ENCODE data around the gene PTCSC3. TPM values are rescaled to one million over a fixed set of nuclear protein-coding genes. Genes with fewer than 3 reads are reported as not detected.

The PTCSC3 gene
- total RNA-seq = not detected

DNA sequence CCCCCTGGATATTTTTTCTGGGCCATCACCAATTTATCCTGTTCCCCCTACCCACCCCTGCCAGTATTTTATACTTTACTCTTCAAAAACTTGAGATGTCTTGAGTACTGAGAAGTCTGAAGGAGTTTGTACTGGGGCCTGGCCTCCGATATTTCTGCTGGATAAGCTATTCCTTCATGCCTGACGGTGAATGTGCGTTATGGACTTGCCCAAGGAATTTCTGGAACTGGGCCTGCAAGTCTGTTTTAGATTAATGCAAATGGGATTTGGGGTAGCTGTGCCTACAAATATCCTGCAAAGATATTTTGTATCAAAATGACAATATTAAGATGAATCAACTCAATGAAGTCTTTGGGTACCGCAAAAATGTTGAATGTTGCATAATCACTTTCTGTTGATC lies at the start of gene PTCSC3:
Gene PTCSC3, minus strand, starts transcription at position 199 of the 400 bp plus-strand sequence.
- H3K9me3 ChIP-seq = no peaks in the 10 kb centered on the region
- H3K4me3 ChIP-seq = no peak within 1 kb of the TSS
- no peaks in the 10 kb centered on the region for H3K4me1 ChIP-seq
- WGBS = 59% methylated on average over 4 of the region's 4 CpGs
- no peaks in the 10 kb centered on the region for H3K36me3 ChIP-seq
- no peak within 1 kb of the TSS for H3K27ac ChIP-seq
- TF ChIP-seq POLR2AphosphoS5 (IDR thresholded peaks at IDR 0.05) (no peak), EP300 (IDR thresholded peaks at IDR 0.05) (no peak), POLR2A (IDR thresholded peaks at IDR 0.05) (no peak)
- TF ChIP-seq, protein P1, sequence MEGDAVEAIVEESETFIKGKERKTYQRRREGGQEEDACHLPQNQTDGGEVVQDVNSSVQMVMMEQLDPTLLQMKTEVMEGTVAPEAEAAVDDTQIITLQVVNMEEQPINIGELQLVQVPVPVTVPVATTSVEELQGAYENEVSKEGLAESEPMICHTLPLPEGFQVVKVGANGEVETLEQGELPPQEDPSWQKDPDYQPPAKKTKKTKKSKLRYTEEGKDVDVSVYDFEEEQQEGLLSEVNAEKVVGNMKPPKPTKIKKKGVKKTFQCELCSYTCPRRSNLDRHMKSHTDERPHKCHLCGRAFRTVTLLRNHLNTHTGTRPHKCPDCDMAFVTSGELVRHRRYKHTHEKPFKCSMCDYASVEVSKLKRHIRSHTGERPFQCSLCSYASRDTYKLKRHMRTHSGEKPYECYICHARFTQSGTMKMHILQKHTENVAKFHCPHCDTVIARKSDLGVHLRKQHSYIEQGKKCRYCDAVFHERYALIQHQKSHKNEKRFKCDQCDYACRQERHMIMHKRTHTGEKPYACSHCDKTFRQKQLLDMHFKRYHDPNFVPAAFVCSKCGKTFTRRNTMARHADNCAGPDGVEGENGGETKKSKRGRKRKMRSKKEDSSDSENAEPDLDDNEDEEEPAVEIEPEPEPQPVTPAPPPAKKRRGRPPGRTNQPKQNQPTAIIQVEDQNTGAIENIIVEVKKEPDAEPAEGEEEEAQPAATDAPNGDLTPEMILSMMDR (IDR thresholded peaks at IDR 0.05) = no peak
- no peak for DNase-seq (ENCODE audit: low spot score in 2 of 2)
- H3K27me3 ChIP-seq = no peaks in the 10 kb centered on the region

DNA sequence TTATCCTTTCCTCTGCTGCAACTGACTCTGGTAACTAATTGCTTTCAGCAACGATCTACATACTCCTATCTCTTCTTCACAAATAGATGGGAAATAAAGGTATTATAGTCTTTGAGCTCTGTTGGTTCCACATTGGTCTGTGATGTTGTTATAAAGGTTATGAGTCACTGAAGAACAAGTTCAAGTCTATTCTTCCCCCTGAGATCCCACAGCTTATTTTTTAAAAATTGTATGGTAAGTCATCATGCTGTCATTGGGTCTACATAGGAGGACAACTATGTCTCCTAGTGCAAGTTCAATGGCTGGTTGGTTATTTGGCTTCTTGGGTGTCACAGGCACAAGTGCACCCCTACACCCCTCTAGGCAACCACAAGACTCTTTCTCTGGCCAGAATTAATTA lies 49.6 kb upstream of the PTCSC3 start:
- 71% methylated on average over 1 of the region's 1 CpG for WGBS
- H3K27me3 ChIP-seq = no peaks in the 10 kb centered on the region
- no peaks in the 10 kb centered on the region for H3K36me3 ChIP-seq
- TF ChIP-seq POLR2AphosphoS5 (IDR thresholded peaks at IDR 0.05) (no peak), POLR2A (IDR thresholded peaks at IDR 0.05) (no peak), EP300 (IDR thresholded peaks at IDR 0.05) (no peak)
- TF ChIP-seq, protein P1 (IDR thresholded peaks at IDR 0.05) = no peak
- H3K4me1 ChIP-seq = no peaks in the 10 kb centered on the region
- no peak for DNase-seq (ENCODE audit: low spot score in 2 of 2)
- H3K9me3 ChIP-seq = no peaks in the 10 kb centered on the region
- H3K27ac ChIP-seq = no peak overlapping the region
- H3K4me3 ChIP-seq = no peak overlapping the region

DNA sequence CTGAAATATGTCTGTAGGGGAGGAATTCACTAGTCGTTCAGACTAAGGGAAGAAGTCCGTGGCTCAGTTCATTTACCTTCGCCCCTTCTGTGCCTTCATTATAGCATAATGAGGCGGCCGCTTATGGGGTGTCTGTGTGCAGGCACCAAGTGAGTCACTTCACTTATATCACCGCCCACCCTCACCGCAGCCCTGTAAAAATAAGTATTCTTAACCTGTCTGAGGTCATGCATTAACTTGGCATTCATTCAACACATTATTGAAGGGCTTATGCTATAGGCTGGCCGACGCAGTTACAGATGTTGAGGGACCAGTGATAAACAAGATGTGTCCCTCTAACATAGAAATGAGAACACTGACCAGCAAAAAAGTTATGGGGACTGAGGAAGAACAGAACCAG lies 47.7 kb upstream of the PTCSC3 start:
- WGBS = 86% methylated on average over 9 of the region's 9 CpGs

DNA sequence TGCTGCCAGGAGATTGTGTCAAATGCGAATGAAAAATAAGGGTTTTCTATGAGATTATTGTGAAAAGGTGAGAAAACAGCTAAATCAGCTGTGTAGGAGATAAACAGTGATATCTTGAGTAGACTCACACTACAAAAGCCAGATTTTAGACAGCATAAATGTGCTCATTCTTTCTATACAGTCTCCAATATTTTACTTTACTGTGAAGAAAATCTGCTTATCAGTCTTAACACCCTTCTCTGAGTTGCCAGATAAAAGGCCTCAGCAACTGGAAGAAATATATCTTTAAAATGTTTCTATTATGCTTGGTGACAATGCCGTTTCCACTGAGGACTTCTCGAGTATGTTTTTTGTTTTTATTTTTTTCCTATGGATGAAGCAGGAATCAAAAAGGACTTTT lies 47.0 kb upstream of the PTCSC3 start:
- H3K4me3 ChIP-seq = no peak overlapping the region
- no peaks in the 10 kb centered on the region for H3K4me1 ChIP-seq
- H3K27me3 ChIP-seq = no peaks in the 10 kb centered on the region
- no peaks in the 10 kb centered on the region for H3K9me3 ChIP-seq
- no peak overlapping the region for H3K27ac ChIP-seq
- DNase-seq (ENCODE audit: low spot score in 2 of 2) = no peak
- WGBS = 67% methylated on average over 3 of the region's 3 CpGs
- H3K36me3 ChIP-seq = no peaks in the 10 kb centered on the region
- TF ChIP-seq EP300 (IDR thresholded peaks at IDR 0.05) (no peak), POLR2A (IDR thresholded peaks at IDR 0.05) (no peak), POLR2AphosphoS5 (IDR thresholded peaks at IDR 0.05) (no peak)
- TF ChIP-seq, protein P1 (IDR thresholded peaks at IDR 0.05) = no peak

More for the DNA sequence above, 47.7 kb upstream of the PTCSC3 start:
- H3K27ac ChIP-seq = no peak overlapping the region
- no peak for DNase-seq (ENCODE audit: low spot score in 2 of 2)
- no peaks in the 10 kb centered on the region for H3K9me3 ChIP-seq
- H3K4me1 ChIP-seq = no peaks in the 10 kb centered on the region
- no peak for TF ChIP-seq POLR2AphosphoS5 (IDR thresholded peaks at IDR 0.05)
- TF ChIP-seq POLR2A (IDR thresholded peaks at IDR 0.05) = no peak
- no peak for TF ChIP-seq EP300 (IDR thresholded peaks at IDR 0.05)
- TF ChIP-seq, protein P1 (IDR thresholded peaks at IDR 0.05) = no peak
- no peaks in the 10 kb centered on the region for H3K27me3 ChIP-seq
- H3K36me3 ChIP-seq = no peaks in the 10 kb centered on the region
- H3K4me3 ChIP-seq = no peak overlapping the region

DNA sequence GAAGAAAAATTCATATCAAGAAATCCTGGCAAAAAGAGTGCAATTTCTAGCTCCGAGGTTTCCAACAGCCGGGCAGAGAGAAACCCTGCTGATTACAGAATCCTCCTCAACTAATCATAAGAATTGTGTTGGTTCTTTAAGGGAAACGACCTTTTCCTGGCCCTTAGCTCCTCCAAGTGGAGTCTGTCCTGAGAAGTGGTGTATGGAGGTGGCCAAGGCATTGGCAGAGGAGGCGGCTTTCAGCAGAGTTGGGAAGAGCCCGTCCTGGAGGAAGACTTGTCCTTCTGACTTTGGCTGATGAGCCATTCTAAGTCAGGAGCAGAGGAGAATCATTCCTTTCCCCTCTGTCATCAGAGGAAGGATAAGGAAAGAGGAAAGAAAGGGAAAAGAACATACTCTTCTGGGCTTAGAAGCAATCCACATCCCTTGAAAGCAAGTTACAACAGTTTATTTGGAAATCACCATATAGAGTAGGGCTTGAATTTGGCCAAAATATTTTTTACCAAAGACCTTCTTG lies 46.5 kb upstream of the PTCSC3 start:
- no peak overlapping the region for H3K4me3 ChIP-seq
- H3K27ac ChIP-seq = no peak overlapping the region
- 57% methylated on average over 5 of the region's 5 CpGs for WGBS
- no peak for DNase-seq (ENCODE audit: low spot score in 2 of 2)
- H3K4me1 ChIP-seq = no peaks in the 10 kb centered on the region
- H3K27me3 ChIP-seq = no peaks in the 10 kb centered on the region
- no peaks in the 10 kb centered on the region for H3K9me3 ChIP-seq
- H3K36me3 ChIP-seq = no peaks in the 10 kb centered on the region
- TF ChIP-seq POLR2A (IDR thresholded peaks at IDR 0.05) (no peak), POLR2AphosphoS5 (IDR thresholded peaks at IDR 0.05) (no peak), EP300 (IDR thresholded peaks at IDR 0.05) (no peak)
- TF ChIP-seq, protein P1 (IDR thresholded peaks at IDR 0.05) = no peak
